ENCODE data around the gene UBL4A.

Gene UBL4A

DNA sequence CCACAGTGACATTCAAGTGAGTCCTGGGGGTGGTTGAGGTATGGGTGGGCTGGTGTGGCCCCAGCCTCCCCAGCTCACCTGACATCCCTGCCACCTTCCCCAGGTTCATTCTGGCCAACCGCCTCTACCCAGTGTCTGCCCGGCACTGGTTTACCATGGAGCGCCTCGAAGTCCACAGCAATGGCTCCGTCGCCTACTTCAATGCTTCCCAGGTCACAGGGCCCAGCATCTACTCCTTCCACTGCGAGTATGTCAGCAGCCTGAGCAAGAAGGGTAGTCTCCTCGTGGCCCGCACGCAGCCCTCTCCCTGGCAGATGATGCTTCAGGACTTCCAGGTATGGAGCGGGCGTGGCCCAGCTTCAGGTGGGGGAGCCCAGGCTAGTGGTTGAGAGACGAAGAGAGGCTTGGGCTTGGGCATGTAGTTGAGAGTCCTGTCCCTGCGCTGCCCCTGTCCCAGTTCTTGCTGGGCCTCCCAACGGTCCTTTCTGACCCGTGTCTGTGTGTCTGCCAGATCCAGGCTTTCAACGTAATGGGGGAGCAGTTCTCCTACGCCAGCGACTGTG lies 51.2 kb downstream of the UBL4A start:
- no peak for DNase-seq (ENCODE audit: low spot score in 2 of 2)
- Mint-ChIP-seq H3K4me3 (no peak overlapping the region), H3K9me3 (no peaks in the 10 kb centered on the region), H3K4me1 (peaks cover 29% of the 10 kb centered on the region), H3K36me3 (ENCODE audit: insufficient read depth) (peaks cover 22% of the 10 kb centered on the region), H3K27ac (ENCODE audit: low read depth) (no peak overlapping the region), H3K27me3 (no peaks in the 10 kb centered on the region)
- ATAC-seq (replicated peaks; ENCODE audit: extremely low read depth, poor library complexity, severe bottlenecking) = no peak

DNA sequence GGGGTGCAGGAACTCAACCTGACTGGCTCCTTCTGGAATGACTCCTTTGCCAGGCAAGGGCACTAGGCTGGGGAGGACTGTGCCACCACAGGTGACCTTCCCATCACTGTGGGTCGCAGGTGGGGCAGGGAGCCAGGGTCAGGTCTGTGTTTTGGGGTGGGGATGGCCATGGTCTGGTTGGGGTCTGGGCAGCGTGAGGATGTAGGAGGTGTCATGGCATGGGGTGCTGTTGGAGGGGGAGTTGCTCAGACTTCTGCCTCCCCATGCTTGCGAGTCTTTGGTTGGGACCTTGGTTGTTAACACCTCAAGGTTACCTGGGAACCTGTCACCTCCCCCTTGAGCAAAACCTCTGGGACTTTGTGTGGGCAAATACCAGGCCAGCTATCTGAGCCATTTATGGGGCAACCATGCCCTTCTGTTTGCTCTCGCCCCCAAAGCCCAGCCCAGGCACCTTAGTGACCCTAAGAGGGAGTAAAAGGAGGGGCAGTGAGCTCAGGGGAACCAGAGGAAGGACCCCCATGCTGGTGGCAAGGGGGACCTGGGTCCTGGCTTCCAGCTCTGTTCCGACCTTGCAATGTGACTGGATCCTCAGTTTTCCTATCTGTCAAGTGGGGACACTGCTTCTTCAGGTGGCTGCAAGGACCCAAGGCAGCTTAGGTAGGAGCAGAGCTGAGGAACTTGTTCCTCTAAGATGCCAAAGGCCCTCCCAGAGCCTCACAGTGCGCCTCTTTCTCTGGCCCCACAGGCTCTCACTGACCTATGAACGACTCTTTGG lies 51.8 kb downstream of the UBL4A start:
- DNase-seq (ENCODE audit: low spot score in 2 of 2) = no peak
- H3K4me3 Mint-ChIP-seq = no peak overlapping the region
- ATAC-seq (replicated peaks; ENCODE audit: extremely low read depth, poor library complexity, severe bottlenecking) = no peak
- H3K36me3 Mint-ChIP-seq (ENCODE audit: insufficient read depth) = peaks cover 22% of the 10 kb centered on the region
- peaks cover 34% of the 10 kb centered on the region for H3K4me1 Mint-ChIP-seq
- no peak overlapping the region for H3K27ac Mint-ChIP-seq (ENCODE audit: low read depth)
- H3K27me3 Mint-ChIP-seq = no peaks in the 10 kb centered on the region
- H3K9me3 Mint-ChIP-seq = no peaks in the 10 kb centered on the region

Data from central memory CD8-positive, alpha-beta T cell (primary cell).